ENCODE results near the gene DKKL1.

- TF ChIP-seq CTCF (IDR thresholded peaks at IDR 0.05) (no peak), POLR2A (IDR thresholded peaks at IDR 0.05) (no peak)
Observed at GRCh38 chr19:49403404-49404187, 39.9 kb downstream of the DKKL1 start.
